ENCODE results near the gene FOXR1. TPM values are rescaled to one million over a fixed set of nuclear protein-coding genes. Genes with fewer than 3 reads are reported as not detected.
A peak's percentile ranks its signal among the peaks of the same experiment; 100 is the strongest.

Gene FOXR1
- total RNA-seq, 2 experiments from 2014 or later, result not detected

DNA sequence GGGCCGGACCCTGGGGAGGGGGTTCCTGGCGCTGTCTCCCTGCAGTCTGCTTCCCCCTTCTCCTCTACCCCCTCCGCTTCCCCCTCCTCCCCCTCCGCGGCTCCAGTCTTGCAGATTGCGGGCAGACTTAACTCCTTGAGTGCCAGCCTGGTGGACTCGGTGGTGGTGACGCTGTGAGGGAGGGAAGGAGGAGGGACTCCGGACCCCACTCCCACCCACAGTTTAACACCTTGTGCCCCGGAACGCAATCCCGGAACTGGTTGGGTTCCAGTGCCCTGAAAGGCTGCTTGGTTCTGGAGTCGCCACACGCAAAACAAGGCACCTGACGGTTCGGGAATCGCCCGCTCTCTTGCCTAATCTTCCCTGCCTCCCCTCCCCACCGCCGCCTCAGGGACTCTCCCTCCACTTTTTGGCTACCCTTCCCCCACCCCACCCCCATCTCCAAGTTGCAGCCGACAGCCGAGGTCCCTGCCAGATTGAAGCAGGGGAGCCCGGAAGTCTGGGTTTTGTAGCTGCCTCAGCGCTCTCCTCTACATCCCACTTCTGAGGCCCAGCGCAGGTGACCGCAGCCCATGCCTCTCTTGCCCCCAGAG is 42.0 kb upstream of the FOXR1 start:
- H3K9me3 Mint-ChIP-seq, result no peaks in the 10 kb centered on the region
- H3K4me1 Mint-ChIP-seq (ENCODE audit: low read depth), result peaks cover 38% of the 10 kb centered on the region
- H3K27me3 Mint-ChIP-seq, result no peaks in the 10 kb centered on the region
- POLR2A ChIA-PET, result interaction anchor here (0.7 to 3.6 kb wide), 6 partner anchors 10 to 140 kb away, joined by 3 to 37 read pairs (median 8); no protein-coding TSS in a partner anchor
- intact Hi-C loops (cut with micrococcal nuclease), result loop anchor here (1.0 to 5.0 kb wide), 8 partner anchors 11 to 239 kb away; partner anchors contain the start of genes C2CD2L, DDX6, RPS25 and TRAPPC4
- peaks cover 1% of the 10 kb centered on the region for H3K36me3 Mint-ChIP-seq
- DNase-seq, result peak; percentile 87
- CTCF ChIA-PET, result interaction anchor here (0.7 to 9.9 kb wide), 27 partner anchors 10 to 320 kb away, joined by 3 to 311 read pairs (median 5); partner anchors contain the start of genes CENATAC, CXCR5, DDX6 and UPK2
- H3K27ac Mint-ChIP-seq, result peak overlapping the region; percentile 95
- H3K4me3 Mint-ChIP-seq, result peak overlapping the region; percentile 94

DNA sequence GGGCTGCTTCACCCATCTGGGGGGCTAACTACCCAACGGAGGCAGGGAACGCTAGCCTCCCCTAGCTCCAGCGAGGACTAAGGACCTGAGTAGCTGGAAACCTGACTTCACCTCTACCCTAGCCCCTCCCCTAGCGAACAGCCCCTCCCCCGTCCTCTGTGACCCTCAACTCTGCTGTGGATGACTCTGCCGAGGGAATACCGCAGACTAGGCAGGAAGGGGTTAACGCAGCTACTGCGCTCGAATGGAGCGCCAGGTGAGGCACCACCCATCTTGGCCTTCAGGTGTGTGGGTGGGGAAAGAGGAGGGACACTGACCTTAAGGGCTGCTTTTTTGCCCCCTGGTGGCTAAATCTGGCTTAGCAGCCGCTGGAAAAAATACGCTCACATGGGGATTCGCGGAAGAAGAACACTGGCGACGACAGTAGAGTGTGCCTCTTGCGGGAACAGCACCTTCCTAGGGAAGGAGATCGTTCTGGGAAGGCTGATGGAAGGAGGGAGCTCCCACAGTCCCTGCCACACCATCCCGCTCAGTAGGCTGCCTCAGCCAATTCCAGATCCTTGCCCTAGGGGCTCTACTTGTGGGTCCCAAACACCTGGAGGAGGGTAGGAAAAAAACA is 41.4 kb upstream of the FOXR1 start:
- intact Hi-C loops (cut with micrococcal nuclease), result loop anchor here (1.0 kb wide), 4 partner anchors 10 to 240 kb away; partner anchors contain the start of gene UPK2
- H3K4me1 Mint-ChIP-seq (ENCODE audit: low read depth), result peaks cover 38% of the 10 kb centered on the region

DNA sequence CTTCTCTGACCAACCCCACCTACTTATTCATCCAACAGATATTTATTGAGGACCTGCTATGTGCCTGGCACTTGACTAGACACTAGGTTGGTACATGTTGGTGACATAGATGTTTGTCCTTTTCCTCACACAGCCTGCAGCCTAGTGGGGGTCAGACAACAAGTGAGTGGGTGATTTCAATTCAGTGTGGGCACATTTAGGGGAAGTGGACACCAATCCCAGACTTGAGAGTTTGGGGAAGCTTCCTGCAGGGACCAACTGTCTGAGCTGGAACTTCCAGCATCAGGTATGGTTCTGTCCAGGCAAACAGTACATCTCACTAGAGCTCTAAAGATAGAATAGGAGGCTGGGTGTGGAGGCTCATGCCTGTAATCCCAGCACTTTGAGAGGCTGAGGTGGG is 40.0 kb upstream of the FOXR1 start:
- intact Hi-C loops (cut with micrococcal nuclease), result no loop called here
- POLR2A ChIA-PET, result interaction anchor here (3.0 kb wide), 1 partner anchor 142 kb away, joined by 12 read pairs; no protein-coding TSS in a partner anchor

More for the DNA sequence above, 41.4 kb upstream of the FOXR1 start:
- Mint-ChIP-seq H3K27ac (peak overlapping the region; percentile 95), H3K9me3 (no peaks in the 10 kb centered on the region), H3K36me3 (no peaks in the 10 kb centered on the region), H3K27me3 (no peaks in the 10 kb centered on the region), H3K4me3 (peak overlapping the region; percentile 94)
- POLR2A ChIA-PET, result interaction anchor here (0.7 to 3.6 kb wide), 7 partner anchors 10 to 141 kb away, joined by 3 to 37 read pairs (median 5); no protein-coding TSS in a partner anchor
- CTCF ChIA-PET, result interaction anchor here (0.7 to 9.9 kb wide), 28 partner anchors 10 to 321 kb away, joined by 3 to 311 read pairs (median 4); partner anchors contain the start of genes CENATAC, CXCR5, DDX6 and UPK2
- peak; percentile 94 for DNase-seq

DNA sequence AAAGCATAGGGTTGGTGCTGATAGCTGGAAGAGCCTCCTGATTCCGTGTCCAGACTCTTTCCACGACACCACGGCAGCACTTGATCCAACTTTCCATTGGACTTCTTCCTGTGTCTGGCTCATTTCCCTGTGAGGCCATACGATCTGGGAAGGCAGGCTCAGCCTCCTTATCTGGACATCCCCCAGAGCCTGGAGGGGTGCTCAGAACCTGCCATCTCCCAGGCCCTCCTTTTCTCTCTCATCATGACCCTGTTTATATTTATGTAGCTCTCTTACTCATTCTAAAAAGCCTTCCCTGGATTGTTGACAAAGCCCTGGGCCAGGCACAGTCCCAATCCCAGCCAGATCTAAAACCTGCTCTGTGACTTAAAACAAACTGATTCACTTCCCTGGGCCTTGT is 38.1 kb upstream of the FOXR1 start:
- H3K36me3 Mint-ChIP-seq, result no peaks in the 10 kb centered on the region
- intact Hi-C loops (cut with micrococcal nuclease), result no loop called here
- POLR2A ChIA-PET, result no interaction called here

More for the DNA sequence above, 40.0 kb upstream of the FOXR1 start:
- Mint-ChIP-seq H3K27me3 (no peaks in the 10 kb centered on the region), H3K36me3 (no peaks in the 10 kb centered on the region), H3K9me3 (no peaks in the 10 kb centered on the region), H3K27ac (no peak overlapping the region), H3K4me3 (no peak overlapping the region), H3K4me1 (ENCODE audit: low read depth) (peaks cover 33% of the 10 kb centered on the region)
- CTCF ChIA-PET, result interaction anchor here (0.7 to 9.9 kb wide), 8 partner anchors 8 to 272 kb away, joined by 3 to 311 read pairs (median 10); partner anchors contain the start of genes CXCR5 and UPK2
- no peak for DNase-seq

DNA sequence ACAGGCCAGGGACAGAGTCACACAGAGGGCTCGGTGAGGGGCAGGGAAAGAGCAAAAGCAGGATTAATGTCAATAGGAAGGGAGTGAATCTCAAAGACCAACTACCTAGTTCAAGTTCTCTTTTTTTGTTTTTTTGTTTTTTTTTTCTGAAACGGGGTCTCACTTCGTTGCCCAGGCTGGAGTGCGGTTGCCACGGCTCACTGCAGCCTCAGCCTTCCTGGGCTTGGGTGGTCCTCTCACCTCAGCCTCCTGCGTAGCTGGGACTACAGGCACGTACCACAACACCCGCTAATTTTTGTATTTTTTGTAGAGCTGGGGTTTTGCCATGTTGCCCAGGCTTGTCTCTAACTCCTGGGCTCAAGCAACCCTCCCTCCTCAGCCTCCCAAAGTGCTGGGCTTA is 36.2 kb upstream of the FOXR1 start:
- Mint-ChIP-seq H3K27ac (no peak overlapping the region), H3K36me3 (no peaks in the 10 kb centered on the region), H3K4me3 (no peak overlapping the region), H3K27me3 (no peaks in the 10 kb centered on the region), H3K4me1 (ENCODE audit: low read depth) (peaks cover 25% of the 10 kb centered on the region), H3K9me3 (no peaks in the 10 kb centered on the region)
- DNase-seq, result no peak
- intact Hi-C loops (cut with micrococcal nuclease), result no loop called here
- ChIA-PET CTCF (interaction anchor here (1.2 to 9.9 kb wide), 4 partner anchors 11 to 29 kb away, joined by 4 to 311 read pairs (median 6); partner anchors contain the start of gene UPK2), POLR2A (no interaction called here)

More for the DNA sequence above, 38.1 kb upstream of the FOXR1 start:
- Mint-ChIP-seq H3K27me3 (no peaks in the 10 kb centered on the region), H3K9me3 (no peaks in the 10 kb centered on the region), H3K4me3 (no peak overlapping the region), H3K27ac (no peak overlapping the region), H3K4me1 (ENCODE audit: low read depth) (peaks cover 15% of the 10 kb centered on the region)
- DNase-seq, result no peak
- CTCF ChIA-PET, result interaction anchor here (2.9 to 9.9 kb wide), 2 partner anchors 23 to 24 kb away, joined by 8 to 311 read pairs; partner anchors contain the start of gene UPK2

DNA sequence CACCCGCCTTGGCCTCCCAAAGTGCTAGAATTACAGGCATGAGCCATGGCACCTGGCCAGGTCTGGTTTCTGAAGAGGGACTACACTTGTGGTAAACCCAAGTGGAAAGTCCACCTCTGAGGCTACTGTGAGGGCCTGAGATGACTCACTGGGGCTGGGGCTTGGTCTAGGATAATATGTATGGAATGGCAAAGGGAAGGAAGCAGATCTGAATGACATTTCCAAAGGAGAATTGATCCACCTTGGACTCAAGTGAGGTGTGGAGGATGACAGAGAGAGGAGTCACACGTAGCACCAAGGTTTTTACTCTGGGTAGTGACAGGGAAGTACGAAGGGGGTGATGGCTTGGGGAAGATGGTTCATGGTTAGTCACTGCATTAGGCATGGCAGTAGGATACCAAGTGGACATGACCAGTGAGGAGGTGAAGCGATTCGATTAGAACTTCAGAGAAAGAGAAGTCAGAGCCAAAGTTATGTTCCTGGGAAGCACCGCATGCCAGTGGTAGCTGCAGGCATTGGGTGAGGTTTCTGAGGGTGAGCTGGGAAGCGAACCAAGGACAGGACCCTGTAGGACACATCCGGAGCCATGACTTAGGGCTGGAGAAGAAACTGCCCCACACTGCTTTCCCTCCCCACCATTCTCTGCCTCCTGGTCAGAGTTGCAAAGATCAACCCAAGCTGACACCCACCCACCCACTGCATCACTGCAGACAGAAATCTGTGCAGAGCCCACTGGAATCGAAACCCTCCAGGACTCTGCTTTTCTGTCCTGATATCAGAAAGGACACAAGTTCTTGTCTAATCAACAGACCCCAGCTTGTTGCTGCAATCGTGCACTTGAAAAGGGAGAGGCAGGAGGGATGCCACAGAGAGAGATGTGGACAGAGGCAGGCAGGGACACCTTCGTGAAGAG is 32.8 kb upstream of the FOXR1 start:
- no peak overlapping the region for H3K27ac Mint-ChIP-seq
- no peaks in the 10 kb centered on the region for H3K9me3 Mint-ChIP-seq
- H3K27me3 Mint-ChIP-seq, result no peaks in the 10 kb centered on the region
- no peak overlapping the region for H3K4me3 Mint-ChIP-seq
- intact Hi-C loops (cut with micrococcal nuclease), result no loop called here
- POLR2A ChIA-PET, result interaction anchor here (1.8 kb wide), 1 partner anchor 9 kb away, joined by 10 read pairs; no protein-coding TSS in a partner anchor
- CTCF ChIA-PET, result interaction anchor here (0.6 to 3.0 kb wide), 4 partner anchors 8 to 233 kb away, joined by 3 to 35 read pairs (median 3); no protein-coding TSS in a partner anchor
- no peak for DNase-seq
- H3K4me1 Mint-ChIP-seq (ENCODE audit: low read depth), result peaks cover 36% of the 10 kb centered on the region
- no peaks in the 10 kb centered on the region for H3K36me3 Mint-ChIP-seq

DNA sequence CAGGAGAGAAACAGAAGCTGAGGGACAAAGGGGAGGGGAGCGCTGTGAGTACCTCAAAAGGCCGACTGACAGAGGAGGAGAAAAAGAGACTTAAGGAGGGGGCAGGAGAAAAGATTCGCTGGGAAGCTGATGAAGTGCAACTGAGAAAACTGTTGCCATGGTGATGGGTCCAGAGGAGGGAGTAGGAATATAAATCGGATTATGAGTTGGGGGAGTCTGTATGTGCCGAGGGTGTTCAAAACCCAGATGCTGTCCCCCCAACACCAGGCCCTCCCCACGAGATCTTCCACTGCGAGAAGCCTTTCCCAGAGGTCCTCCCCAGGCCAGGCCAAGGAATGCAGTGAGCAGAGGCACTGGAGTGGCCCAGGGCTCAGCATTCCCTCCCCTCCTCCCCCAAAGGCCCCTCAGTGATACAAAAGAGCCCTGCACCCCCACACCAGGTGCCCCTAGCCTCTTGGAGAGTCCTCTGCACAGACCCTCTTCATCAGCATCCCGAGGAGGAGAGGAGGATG is 32.1 kb upstream of the FOXR1 start:
- POLR2A ChIA-PET, result interaction anchor here (1.5 to 1.8 kb wide), 2 partner anchors 10 to 148 kb away, joined by 6 to 10 read pairs; partner anchors contain the start of gene DDX6
- intact Hi-C loops (cut with micrococcal nuclease), result no loop called here
- Mint-ChIP-seq H3K27ac (peak overlapping the region; percentile 8), H3K27me3 (no peaks in the 10 kb centered on the region), H3K9me3 (no peaks in the 10 kb centered on the region), H3K36me3 (no peaks in the 10 kb centered on the region), H3K4me3 (no peak overlapping the region), H3K4me1 (ENCODE audit: low read depth) (peaks cover 36% of the 10 kb centered on the region)
- no peak for DNase-seq
- CTCF ChIA-PET, result interaction anchor here (0.6 to 3.0 kb wide), 6 partner anchors 9 to 250 kb away, joined by 3 to 35 read pairs (median 3); no protein-coding TSS in a partner anchor

DNA sequence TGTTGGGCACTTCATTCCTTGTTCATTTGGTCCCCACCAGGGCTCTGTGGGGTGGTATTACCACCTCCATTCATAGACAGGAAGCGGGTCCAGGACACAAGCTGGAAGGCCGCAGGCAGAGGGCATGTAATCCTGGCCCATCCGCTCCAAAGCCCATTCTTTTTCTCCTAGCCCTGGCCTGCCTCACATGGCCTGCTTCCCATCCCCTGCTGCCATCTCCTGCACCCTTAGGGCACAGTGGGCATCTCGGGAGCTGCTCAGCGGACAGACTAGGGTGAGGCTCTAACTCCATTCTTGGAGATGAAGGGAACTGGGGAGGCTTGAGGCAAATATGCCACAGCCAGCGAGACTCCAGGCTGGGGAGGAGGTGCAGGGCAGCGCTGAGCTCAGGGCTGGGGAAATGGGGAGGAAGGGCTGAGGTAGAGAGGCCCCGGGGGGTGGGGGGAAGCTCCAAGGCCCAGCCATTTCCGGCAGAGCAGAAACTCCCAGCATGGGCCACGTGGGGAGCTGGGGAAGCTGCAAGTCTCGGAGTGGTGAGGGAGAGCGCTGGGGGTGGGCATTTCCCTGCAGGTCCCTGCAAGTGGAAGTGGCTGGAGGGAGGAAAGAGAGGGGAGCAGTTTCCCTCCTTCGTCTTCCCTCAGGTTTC is 31.5 kb upstream of the FOXR1 start:
- Mint-ChIP-seq H3K27ac (peak overlapping the region; percentile 42), H3K36me3 (no peaks in the 10 kb centered on the region), H3K27me3 (no peaks in the 10 kb centered on the region), H3K4me1 (ENCODE audit: low read depth) (peaks cover 36% of the 10 kb centered on the region), H3K4me3 (peak overlapping the region; percentile 46), H3K9me3 (no peaks in the 10 kb centered on the region)
- ChIA-PET CTCF (interaction anchor here (0.7 to 3.0 kb wide), 8 partner anchors 9 to 250 kb away, joined by 3 to 35 read pairs (median 4); partner anchors contain the start of gene BCL9L), POLR2A (interaction anchor here (0.6 to 1.8 kb wide), 3 partner anchors 11 to 149 kb away, joined by 3 to 10 read pairs (median 6); partner anchors contain the start of gene DDX6)
- peak; percentile 82 for DNase-seq
- intact Hi-C loops (cut with micrococcal nuclease), result loop anchor here (1.0 kb wide), 1 partner anchor 10 kb away; no protein-coding TSS in a partner anchor

DNA sequence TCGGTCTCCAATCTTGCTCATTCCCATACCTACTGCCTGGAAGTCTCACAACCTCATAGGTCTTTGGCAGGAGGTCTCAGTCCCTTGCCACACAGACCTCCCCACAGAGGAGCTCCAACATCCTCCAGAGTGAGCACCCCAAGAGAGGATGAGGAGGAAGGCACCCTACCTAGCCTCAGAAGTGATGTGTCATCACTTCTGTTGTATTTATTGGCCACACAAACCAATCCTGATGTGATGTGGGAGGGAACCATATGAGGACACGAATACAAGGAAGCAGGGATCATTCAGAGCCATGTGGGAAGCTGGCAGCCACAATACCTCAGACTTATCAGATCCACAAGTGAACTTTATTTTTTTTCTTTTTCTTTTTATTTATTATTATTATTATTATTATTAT is 24.5 kb upstream of the FOXR1 start:
- intact Hi-C loops (cut with micrococcal nuclease), result no loop called here
- H3K27me3 Mint-ChIP-seq, result no peaks in the 10 kb centered on the region
- no peak for DNase-seq
- ChIA-PET CTCF (no interaction called here), POLR2A (no interaction called here)
- no peak overlapping the region for H3K4me3 Mint-ChIP-seq
- no peaks in the 10 kb centered on the region for H3K9me3 Mint-ChIP-seq
- H3K36me3 Mint-ChIP-seq, result no peaks in the 10 kb centered on the region
- H3K27ac Mint-ChIP-seq, result no peak overlapping the region
- H3K4me1 Mint-ChIP-seq (ENCODE audit: low read depth), result peaks cover 5% of the 10 kb centered on the region

DNA sequence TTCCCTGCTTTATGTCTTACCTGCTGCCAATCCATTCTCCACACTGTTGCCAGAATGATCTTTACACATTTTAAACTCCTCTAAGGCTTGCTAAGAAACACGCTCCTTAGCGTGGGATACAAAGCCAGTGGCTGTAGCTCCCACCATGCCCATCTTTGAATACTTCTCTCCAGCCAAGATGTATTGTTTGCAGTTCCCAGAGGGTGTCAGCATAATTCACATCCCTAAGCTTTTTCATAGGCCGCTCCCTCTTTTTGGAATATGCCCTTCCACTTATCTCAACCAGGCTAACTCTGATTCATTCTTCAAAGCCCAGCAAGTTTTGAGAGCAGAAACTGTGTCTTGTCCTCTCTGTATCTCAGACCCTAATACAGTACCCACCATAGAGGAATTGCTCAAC is 23.6 kb upstream of the FOXR1 start:
- CTCF ChIA-PET, result no interaction called here
- POLR2A ChIA-PET, result no interaction called here
- H3K27ac Mint-ChIP-seq, result no peak overlapping the region

More for the DNA sequence above, 23.6 kb upstream of the FOXR1 start:
- H3K9me3 Mint-ChIP-seq, result no peaks in the 10 kb centered on the region
- no peaks in the 10 kb centered on the region for H3K27me3 Mint-ChIP-seq
- H3K4me1 Mint-ChIP-seq (ENCODE audit: low read depth), result peaks cover 5% of the 10 kb centered on the region
- DNase-seq, result no peak
- H3K36me3 Mint-ChIP-seq, result no peaks in the 10 kb centered on the region
- intact Hi-C loops (cut with micrococcal nuclease), result no loop called here
- no peak overlapping the region for H3K4me3 Mint-ChIP-seq
